HepG2 (cell line): ENCODE results near the gene AIP. TPM values are rescaled to one million over a fixed set of nuclear protein-coding genes. Genes with fewer than 3 reads are reported as not detected.
"Not testable (repeated sequence)": the region's sequence is repeated elsewhere in the genome, so short reads cannot be mapped to it uniquely, and the experiment has no call there.

Source experiments
- ATAC-seq: fragments of 200-7000 bp; cut with Tn5 transposase; 3 replicates; pipeline ENCODE4 v1.9.1; 2020; ENCODE audit warnings: mild to moderate bottlenecking, moderate library complexity
- BruUV-seq: library from RNA; stranded (reverse); fragments of 400-500 nt; replicated peaks from 2 replicates; lab custom pipeline; 2021; lab: Mats Ljungman, UMichigan
- CTCF ChIA-PET: fragments of 300-600 bp; formaldehyde crosslinking; extraction: SDS; loops from one replicate; lab custom pipeline; 2021; ENCODE audit warnings: low total read pairs, inconsistent platforms, low intra/inter-chr PET ratio; lab: Yijun Ruan, JAX
- POLR2A ChIA-PET: fragments of 350-600 bp; sonication (Branson Sonifier 250); formaldehyde crosslinking; loops from one replicate; lab custom pipeline; 2020; ENCODE audit warnings: antibody characterized with exemption, inconsistent platforms; lab: Yijun Ruan, JAX
- DNase-seq: peaks from one replicate; pipeline ENCODE4 v3.0.0-alpha.2; 2015; ENCODE audit warnings: low spot score
- FAIRE-seq: peaks from 3 replicates; lab custom pipeline; 2011; peaks lifted over from hg19 to GRCh38; lab: Jason Lieb, UNC
- H2AFZ ChIP-seq: one replicate; pipeline ENCODE4 v1.6.1; 2011; ENCODE audit warnings: low read length, inconsistent platforms
- H3K27ac ChIP-seq: fragments of 300-600 bp; 3 replicates; pipeline ENCODE4 v1.8.0; 2011; ENCODE audit warnings: mixed run types, mild to moderate bottlenecking, mixed read lengths, low read length, inconsistent platforms; ENCODE audit not compliant: insufficient read depth; ENCODE audit errors: extremely low read length
- H3K27me3 ChIP-seq, 2 experiments: fragments of 200-600 bp in 1 of 2; 2 replicates in 1 of 2; 3 replicates in 1 of 2; pipeline versions ENCODE4 v1.6.0 to v1.8.0; 2011; ENCODE audit warnings: low read length in 2 of 2, mild to moderate bottlenecking in 2 of 2, moderate library complexity in 2 of 2, inconsistent platforms in 1 of 2; ENCODE audit not compliant: insufficient read depth in 2 of 2, control insufficient read depth in 1 of 2
- H3K36me3 ChIP-seq, 2 experiments: fragments of 200-600 bp in 1 of 2; replicated peaks in 1 of 2; 2 replicates in 1 of 2; 3 replicates in 1 of 2; pipeline versions ENCODE4 v1.5.1 to v1.8.0; 2011; ENCODE audit warnings: low read length in 2 of 2, inconsistent platforms in 1 of 2; ENCODE audit not compliant: insufficient read depth in 2 of 2, control insufficient read depth in 1 of 2
- H3K4me1 ChIP-seq: 2 replicates; pipeline ENCODE4 v1.5.1; 2012; ENCODE audit warnings: low read length, inconsistent platforms; ENCODE audit not compliant: insufficient read depth
- H3K4me2 ChIP-seq: 2 replicates; pipeline ENCODE4 v1.6.0; 2011; ENCODE audit warnings: low read depth, low read length, inconsistent platforms
- H3K4me3 ChIP-seq, 3 experiments: fragments of 200-600 bp in 1 of 3; sonication (generic), shearing (Covaris generic) in 1 of 3; replicated peaks in 1 of 3; 2 replicates each; pipeline ENCODE4 v1.5.1; 2011 to 2016; ENCODE audit warnings: low read length in 3 of 3, inconsistent platforms in 2 of 3, low read depth in 2 of 3, mild to moderate bottlenecking in 2 of 3, control low read depth in 1 of 3, mixed read lengths in 1 of 3; ENCODE audit not compliant: insufficient read depth in 1 of 3
- H3K79me2 ChIP-seq: one replicate; pipeline ENCODE4 v1.6.1; 2011; ENCODE audit warnings: low read length, inconsistent platforms; ENCODE audit not compliant: insufficient read depth
- H3K9ac ChIP-seq: 2 replicates; pipeline ENCODE4 v1.6.0; 2011; ENCODE audit warnings: mild to moderate bottlenecking, low read depth, low read length, inconsistent platforms; ENCODE audit not compliant: insufficient read depth
- H3K9me3 ChIP-seq: 2 replicates; pipeline ENCODE4 v1.5.1; 2012; ENCODE audit warnings: mild to moderate bottlenecking, low read length
- H4K20me1 ChIP-seq: 2 replicates; pipeline ENCODE4 v1.6.0; 2011; ENCODE audit warnings: inconsistent platforms, mild to moderate bottlenecking, low read length, moderate library complexity; ENCODE audit not compliant: insufficient read depth
- SOX5 ChIP-seq: IDR thresholded peaks from 2 replicates; pipeline ENCODE4 v1.6.1; 2016; ENCODE audit warnings: borderline replicate concordance
- WGBS: methylation state at CpG from one replicate; pipeline ENCODE4 v1.1.6; 2017; ENCODE audit warnings: low lambda C conversion rate; 5-methylcytosine and 5-hydroxymethylcytosine counted together
- in situ Hi-C: cut with HindIII; loops from 2 replicates; pipeline ENCODE4 v1.10.0; 2017; ENCODE audit warnings: low pct_unique_long_range_greater_than_20kb; ENCODE audit not compliant: extremely low pct_ligation_motif_present
- intact Hi-C: fragments of 100-400 bp; cut with micrococcal nuclease; formaldehyde crosslinking; loops from one replicate; pipeline ENCODE4 v1.10.0; 2022; ENCODE audit not compliant: unreplicated experiment
- polyA plus RNA-seq, 8 experiments: library from polyadenylated mRNA; depleted of rRNA in 3 of 8; stranded (reverse) in 7 of 8; unstranded in 1 of 8; fragments of >200 nt; fragmentation: Illumina TruSeq in 4 of 8; extraction: Trizol in 4 of 8; gene quantifications; 2 replicates each; pipeline versions ENCODE4 v1.2.1 to v1.2.3, GENCODE V29; 2011 to 2016; ENCODE audit warnings: low read depth in 4 of 8, missing spikeins in 1 of 8, mixed read lengths in 1 of 8; ENCODE audit not compliant: insufficient read depth in 1 of 8
- total RNA-seq, 5 experiments: library from RNA; depleted of rRNA; stranded (reverse); fragments of >200 nt; fragmentation: Illumina TruSeq; extraction: Trizol; gene quantifications; 2 replicates each; pipeline ENCODE4 v1.2.3, GENCODE V29; 2016; ENCODE audit warnings: low read depth in 1 of 5
- TF ChIP-seq, protein P1 (sequence below): IDR thresholded peaks from 2 replicates; pipeline ENCODE4 v1.6.1; 2016; ENCODE audit warnings: mild to moderate bottlenecking
- TF ChIP-seq, protein P2 (sequence below): sonication (generic); formaldehyde crosslinking; conservative IDR thresholded peaks from 2 replicates; pipeline ENCODE4 v1.4.0; 2020; ENCODE audit warnings: mild to moderate bottlenecking, missing genetic modification reagents, moderate library complexity

Gene AIP
- total and polyA plus RNA-seq, 2 of the 13 experiments (the other 11 are each of a cell fraction or from before 2014, with no cell fraction given), result 51.8 to 110 TPM

DNA sequence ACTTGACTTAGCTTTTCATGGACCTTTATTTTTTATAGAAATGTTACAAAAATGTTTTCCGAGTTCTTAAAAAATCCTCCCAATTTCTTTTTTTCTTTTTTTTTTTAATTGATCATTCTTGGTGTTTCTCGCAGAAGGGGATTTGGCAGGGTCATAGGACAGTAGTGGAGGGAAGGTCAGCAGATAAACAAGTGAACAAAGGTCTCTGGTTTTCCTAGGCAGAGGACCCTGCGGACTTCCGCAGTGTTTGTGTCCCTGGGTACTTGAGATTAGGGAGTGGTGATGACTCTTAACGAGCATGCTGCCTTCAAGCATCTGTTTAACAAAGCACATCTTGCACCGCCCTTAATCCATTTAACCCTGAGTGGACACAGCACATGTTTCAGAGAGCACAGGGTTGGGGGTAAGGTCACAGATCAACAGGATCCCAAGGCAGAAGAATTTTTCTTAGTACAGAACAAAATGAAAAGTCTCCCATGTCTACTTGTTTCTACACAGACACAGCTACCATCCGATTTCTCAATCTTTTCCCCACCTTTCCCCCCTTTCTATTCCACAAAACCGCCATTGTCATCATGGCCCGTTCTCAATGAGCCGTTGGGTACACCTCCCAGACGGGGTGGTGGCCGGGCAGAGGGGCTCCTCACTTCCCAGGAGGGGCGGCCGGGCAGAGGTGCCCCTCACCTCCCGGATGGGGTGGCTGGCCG is 5.3 kb upstream of the AIP start:
- intact Hi-C loops, in situ Hi-C loops, H3K9ac ChIP-seq, BruUV-seq, DNase-seq, H3K79me2 ChIP-seq, CTCF ChIA-PET, ATAC-seq, H3K9me3 ChIP-seq, FAIRE-seq, H3K4me3 ChIP-seq, H3K36me3 ChIP-seq, H4K20me1 ChIP-seq, H2AFZ ChIP-seq, H3K27me3 ChIP-seq: not testable (repeated sequence)
- TF ChIP-seq, protein P1, sequence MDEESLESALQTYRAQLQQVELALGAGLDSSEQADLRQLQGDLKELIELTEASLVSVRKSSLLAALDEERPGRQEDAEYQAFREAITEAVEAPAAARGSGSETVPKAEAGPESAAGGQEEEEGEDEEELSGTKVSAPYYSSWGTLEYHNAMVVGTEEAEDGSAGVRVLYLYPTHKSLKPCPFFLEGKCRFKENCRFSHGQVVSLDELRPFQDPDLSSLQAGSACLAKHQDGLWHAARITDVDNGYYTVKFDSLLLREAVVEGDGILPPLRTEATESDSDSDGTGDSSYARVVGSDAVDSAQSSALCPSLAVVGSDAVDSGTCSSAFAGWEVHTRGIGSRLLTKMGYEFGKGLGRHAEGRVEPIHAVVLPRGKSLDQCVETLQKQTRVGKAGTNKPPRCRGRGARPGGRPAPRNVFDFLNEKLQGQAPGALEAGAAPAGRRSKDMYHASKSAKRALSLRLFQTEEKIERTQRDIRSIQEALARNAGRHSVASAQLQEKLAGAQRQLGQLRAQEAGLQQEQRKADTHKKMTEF, result 0 out of 2 replicates have a peak, but pooled peaks have one; percentile 17
- TF ChIP-seq, protein P2, sequence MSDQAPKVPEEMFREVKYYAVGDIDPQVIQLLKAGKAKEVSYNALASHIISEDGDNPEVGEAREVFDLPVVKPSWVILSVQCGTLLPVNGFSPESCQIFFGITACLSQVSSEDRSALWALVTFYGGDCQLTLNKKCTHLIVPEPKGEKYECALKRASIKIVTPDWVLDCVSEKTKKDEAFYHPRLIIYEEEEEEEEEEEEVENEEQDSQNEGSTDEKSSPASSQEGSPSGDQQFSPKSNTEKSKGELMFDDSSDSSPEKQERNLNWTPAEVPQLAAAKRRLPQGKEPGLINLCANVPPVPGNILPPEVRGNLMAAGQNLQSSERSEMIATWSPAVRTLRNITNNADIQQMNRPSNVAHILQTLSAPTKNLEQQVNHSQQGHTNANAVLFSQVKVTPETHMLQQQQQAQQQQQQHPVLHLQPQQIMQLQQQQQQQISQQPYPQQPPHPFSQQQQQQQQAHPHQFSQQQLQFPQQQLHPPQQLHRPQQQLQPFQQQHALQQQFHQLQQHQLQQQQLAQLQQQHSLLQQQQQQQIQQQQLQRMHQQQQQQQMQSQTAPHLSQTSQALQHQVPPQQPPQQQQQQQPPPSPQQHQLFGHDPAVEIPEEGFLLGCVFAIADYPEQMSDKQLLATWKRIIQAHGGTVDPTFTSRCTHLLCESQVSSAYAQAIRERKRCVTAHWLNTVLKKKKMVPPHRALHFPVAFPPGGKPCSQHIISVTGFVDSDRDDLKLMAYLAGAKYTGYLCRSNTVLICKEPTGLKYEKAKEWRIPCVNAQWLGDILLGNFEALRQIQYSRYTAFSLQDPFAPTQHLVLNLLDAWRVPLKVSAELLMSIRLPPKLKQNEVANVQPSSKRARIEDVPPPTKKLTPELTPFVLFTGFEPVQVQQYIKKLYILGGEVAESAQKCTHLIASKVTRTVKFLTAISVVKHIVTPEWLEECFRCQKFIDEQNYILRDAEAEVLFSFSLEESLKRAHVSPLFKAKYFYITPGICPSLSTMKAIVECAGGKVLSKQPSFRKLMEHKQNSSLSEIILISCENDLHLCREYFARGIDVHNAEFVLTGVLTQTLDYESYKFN (CRISPR knock-in tag), result peak; percentile 16; the same call in 1 of the 2 replicates
- TF ChIP-seq SOX5, result peak; percentile 7; the same call in 1 of the 2 replicates
- peak overlapping the region; percentile 28; the same call in 1 of the 2 replicates for H3K4me2 ChIP-seq
- peak overlapping the region; percentile 54 for H3K27ac ChIP-seq
- POLR2A ChIA-PET, result interaction anchor here (1.1 to 1.5 kb wide), 3 partner anchors 9 to 124 kb away, joined by 3 to 6 read pairs (median 3); partner anchors contain the start of gene POLD4
- WGBS, result 31% methylated on average over 14 of the region's 16 CpGs
- peaks cover 52% of the 10 kb centered on the region for H3K4me1 ChIP-seq
